ENCODE measurements around the gene TLR9. TPM values are rescaled to one million over a fixed set of nuclear protein-coding genes. Genes with fewer than 3 reads are reported as not detected.
"Not testable (repeated sequence)": the region's sequence is repeated elsewhere in the genome, so short reads cannot be mapped to it uniquely, and the experiment has no call there.

The TLR9 gene
- total RNA-seq, 1 donor from 2014 or later = not detected

- peak; percentile 55 for DNase-seq
Measured at GRCh38 chr3:52194485-52195290, 30.8 kb downstream of the TLR9 start.

- DNase-seq = peak; percentile 53
Measured at GRCh38 chr3:52193065-52193464, 32.4 kb downstream of the TLR9 start.

GRCh38 chr3:52191663-52192062 lies 33.8 kb downstream of the TLR9 start:
- DNase-seq = no peak

- DNase-seq = no peak
Measured at GRCh38 chr3:52190294-52191074, 35.0 kb downstream of the TLR9 start.

- no peak for DNase-seq
Measured at GRCh38 chr3:52188556-52188955, 36.9 kb downstream of the TLR9 start.

- no peak for DNase-seq
Measured at GRCh38 chr3:52186729-52187128, 38.7 kb downstream of the TLR9 start.

- no peak for DNase-seq
Measured at GRCh38 chr3:52185837-52186236, 39.6 kb downstream of the TLR9 start.

- no peak for DNase-seq
Measured at GRCh38 chr3:52185311-52185710, 40.1 kb downstream of the TLR9 start.

- no peak for DNase-seq
Measured at GRCh38 chr3:52184690-52185089, 40.8 kb downstream of the TLR9 start.

- no peak for DNase-seq
Measured at GRCh38 chr3:52183786-52184445, 41.5 kb downstream of the TLR9 start.

GRCh38 chr3:52182691-52183090 lies 42.8 kb downstream of the TLR9 start:
- DNase-seq = no peak

GRCh38 chr3:52182196-52182595 lies 43.2 kb downstream of the TLR9 start:
- no peak for DNase-seq

- DNase-seq = no peak
Measured at GRCh38 chr3:52181543-52181942, 43.9 kb downstream of the TLR9 start.

GRCh38 chr3:52178537-52178936 lies 46.9 kb downstream of the TLR9 start:
- DNase-seq = no peak

- not testable (repeated sequence) for DNase-seq
Measured at GRCh38 chr3:52178126-52178525, 47.3 kb downstream of the TLR9 start.

GRCh38 chr3:52177701-52178042 lies 47.8 kb downstream of the TLR9 start:
- no peak for DNase-seq

- no peak for DNase-seq
Measured at GRCh38 chr3:52176951-52177700, 48.3 kb downstream of the TLR9 start.

- DNase-seq = no peak
Measured at GRCh38 chr3:52176180-52176752, 49.2 kb downstream of the TLR9 start.

- DNase-seq = no peak
Measured at GRCh38 chr3:52175416-52176179, 49.8 kb downstream of the TLR9 start.

GRCh38 chr3:52174896-52175295 lies 50.5 kb downstream of the TLR9 start:
- no peak for DNase-seq

GRCh38 chr3:52173101-52173500 lies 52.3 kb downstream of the TLR9 start:
- no peak for DNase-seq
